Large intestine (tissue), 12 donors: ENCODE measurements around the gene CCDC158. TPM values are rescaled to one million over a fixed set of nuclear protein-coding genes. Genes with fewer than 3 reads are reported as not detected.
"Not testable (repeated sequence)": the region's sequence is repeated elsewhere in the genome, so short reads cannot be mapped to it uniquely, and the experiment has no call there.

Experiments
- DNase-seq, 2 donors: peaks; one replicate each; pipeline versions ENCODE4 v3.0.0 to v3.0.0-alpha.2; 2013
- H3K27ac ChIP-seq: one replicate; pipeline ENCODE4 v1.5.1; 2013; ENCODE audit warnings: low read length
- H3K27me3 ChIP-seq: 2 replicates; pipeline ENCODE4 v1.6.1; 2013; ENCODE audit warnings: low read length; ENCODE audit not compliant: control insufficient read depth, insufficient read depth
- H3K36me3 ChIP-seq: 2 replicates; pipeline ENCODE4 v1.6.1; 2013; ENCODE audit warnings: low read length; ENCODE audit not compliant: control insufficient read depth, insufficient read depth
- H3K4me1 ChIP-seq: one replicate; pipeline ENCODE4 v1.6.1; 2013; ENCODE audit warnings: low read length; ENCODE audit not compliant: control insufficient read depth, insufficient read depth
- H3K4me3 ChIP-seq: one replicate; pipeline ENCODE4 v1.5.1; 2013; ENCODE audit warnings: low read length
- H3K9me3 ChIP-seq: one replicate; pipeline ENCODE4 v1.6.1; 2013; ENCODE audit warnings: mild to moderate bottlenecking, low read depth, low read length, moderate library complexity; ENCODE audit not compliant: control insufficient read depth
- WGBS: methylation state at CpG from one replicate; pipeline ENCODE4 v1.1.5; 2013; ENCODE audit warnings: low lambda C conversion rate; ENCODE audit not compliant: insufficient coverage; 5-methylcytosine and 5-hydroxymethylcytosine counted together
- long read RNA-seq, 11 donors: transcript quantifications; one replicate each; lab custom pipeline, GENCODE V29; 2026
- polyA plus RNA-seq: library from polyadenylated mRNA; unstranded; fragments of 120-200 nt; gene quantifications from one replicate; pipeline ENCODE4 v1.2.1, GENCODE V29; 2013

CCDC158 gene
- 0.52 TPM for polyA plus RNA-seq
- long read RNA-seq, donor 1: 0 reads
- long read RNA-seq, donor 2: 0 reads
- long read RNA-seq, donor 3: 0 reads
- long read RNA-seq, donor 4: 0 reads
- long read RNA-seq, donor 5: 0 reads
- long read RNA-seq, donor 6: 0 reads
- long read RNA-seq, donor 7: 0 reads
- long read RNA-seq, donor 8: 0 reads
- long read RNA-seq, donor 9: 0 reads
- long read RNA-seq, donor 10: 0 reads
- long read RNA-seq, donor 11: 0 reads

- no peak within 1 kb of the TSS for H3K27ac ChIP-seq
- peak within 1 kb of the TSS; percentile 49 for H3K4me3 ChIP-seq
- peak; percentile 39 to 74 for DNase-seq
- H3K4me1 ChIP-seq: no peaks in the 10 kb centered on the region
- WGBS: no CpG with 5 or more reads among the region's 79 CpGs
- H3K36me3 ChIP-seq: no peaks in the 10 kb centered on the region
- H3K27me3 ChIP-seq: no peaks in the 10 kb centered on the region
- peaks cover 9% of the 10 kb centered on the region for H3K9me3 ChIP-seq
Measured at GRCh38 chr4:76420762-76421581, at the start of gene CCDC158. CCDC158 (minus strand) TSS chr4:76421141; CDS start chr4:76403207, 17,934 bp downstream.

- H3K4me1 ChIP-seq: no peaks in the 10 kb centered on the region
- no peaks in the 10 kb centered on the region for H3K27me3 ChIP-seq
- no peak overlapping the region for H3K27ac ChIP-seq
- H3K9me3 ChIP-seq: no peaks in the 10 kb centered on the region
- WGBS: no CpG with 5 or more reads among the region's 1 CpG
- no peak for DNase-seq
- H3K4me3 ChIP-seq: no peak overlapping the region
- H3K36me3 ChIP-seq: no peaks in the 10 kb centered on the region
Measured at GRCh38 chr4:76470532-76470931, 49.6 kb upstream of the CCDC158 start.

- Histone ChIP-seq H3K36me3 (no peaks in the 10 kb centered on the region), H3K27me3 (no peaks in the 10 kb centered on the region), H3K4me3 (no peak overlapping the region), H3K9me3 (no peaks in the 10 kb centered on the region), H3K27ac (no peak overlapping the region), H3K4me1 (no peaks in the 10 kb centered on the region)
- DNase-seq: no peak
Measured at GRCh38 chr4:76470064-76470463, 49.1 kb upstream of the CCDC158 start.

GRCh38 chr4:76463568-76463967 lies 42.6 kb upstream of the CCDC158 start:
- H3K4me3 ChIP-seq: no peak overlapping the region
- H3K36me3 ChIP-seq: no peaks in the 10 kb centered on the region
- H3K27me3 ChIP-seq: no peaks in the 10 kb centered on the region
- DNase-seq: no peak
- peaks cover 11% of the 10 kb centered on the region for H3K9me3 ChIP-seq
- no peak overlapping the region for H3K27ac ChIP-seq
- H3K4me1 ChIP-seq: no peaks in the 10 kb centered on the region
- no CpG with 5 or more reads among the region's 2 CpGs for WGBS

GRCh38 chr4:76459291-76459723 lies 38.4 kb upstream of the CCDC158 start:
- WGBS: 73% methylated on average over 2 of the region's 11 CpGs
- no peak for DNase-seq
- Histone ChIP-seq H3K4me3 (no peak overlapping the region), H3K27me3 (no peaks in the 10 kb centered on the region), H3K9me3 (peaks cover 11% of the 10 kb centered on the region), H3K36me3 (no peaks in the 10 kb centered on the region), H3K27ac (no peak overlapping the region), H3K4me1 (no peaks in the 10 kb centered on the region)

GRCh38 chr4:76458825-76459224 lies 37.9 kb upstream of the CCDC158 start:
- no CpG with 5 or more reads among the region's 3 CpGs for WGBS
- Histone ChIP-seq H3K27ac (no peak overlapping the region), H3K4me3 (no peak overlapping the region), H3K4me1 (no peaks in the 10 kb centered on the region), H3K27me3 (no peaks in the 10 kb centered on the region), H3K36me3 (no peaks in the 10 kb centered on the region), H3K9me3 (peaks cover 8% of the 10 kb centered on the region)
- no peak for DNase-seq

GRCh38 chr4:76458297-76458696 lies 37.4 kb upstream of the CCDC158 start:
- H3K27me3 ChIP-seq: no peaks in the 10 kb centered on the region
- H3K4me1 ChIP-seq: no peaks in the 10 kb centered on the region
- 66% methylated on average over 2 of the region's 2 CpGs for WGBS
- no peak overlapping the region for H3K4me3 ChIP-seq
- DNase-seq: no peak
- H3K9me3 ChIP-seq: peaks cover 4% of the 10 kb centered on the region
- no peak overlapping the region for H3K27ac ChIP-seq
- H3K36me3 ChIP-seq: no peaks in the 10 kb centered on the region

GRCh38 chr4:76457885-76458284 lies 36.9 kb upstream of the CCDC158 start:
- Histone ChIP-seq H3K4me1 (no peaks in the 10 kb centered on the region), H3K4me3 (no peak overlapping the region), H3K9me3 (peaks cover 4% of the 10 kb centered on the region), H3K36me3 (no peaks in the 10 kb centered on the region), H3K27ac (no peak overlapping the region), H3K27me3 (no peaks in the 10 kb centered on the region)
- no CpG with 5 or more reads among the region's 7 CpGs for WGBS
- peak in 1 of 2 donors; percentile 14 for DNase-seq

GRCh38 chr4:76454073-76454472 lies 33.1 kb upstream of the CCDC158 start:
- not testable (repeated sequence) for DNase-seq, H3K4me3 ChIP-seq, H3K27ac ChIP-seq, H3K27me3 ChIP-seq, H3K9me3 ChIP-seq, H3K4me1 ChIP-seq, H3K36me3 ChIP-seq
- WGBS: no CpG with 5 or more reads among the region's 6 CpGs

GRCh38 chr4:76453232-76453631 lies 32.3 kb upstream of the CCDC158 start:
- no peaks in the 10 kb centered on the region for H3K36me3 ChIP-seq
- H3K4me1 ChIP-seq: no peaks in the 10 kb centered on the region
- no peak overlapping the region for H3K4me3 ChIP-seq
- no peaks in the 10 kb centered on the region for H3K9me3 ChIP-seq
- no peak overlapping the region for H3K27ac ChIP-seq
- H3K27me3 ChIP-seq: no peaks in the 10 kb centered on the region
- 100% methylated on average over 1 of the region's 2 CpGs for WGBS
- no peak for DNase-seq
